Right lobe of liver (tissue), 4 donors: ENCODE results near the gene SYT6.

Experiments used
- POLR2A ChIP-seq: fragments of 450-650 bp; IDR thresholded peaks from one replicate; pipeline ENCODE4 v1.6.1; 2017; ENCODE audit warnings: antibody characterized with exemption, mild to moderate bottlenecking
- TF ChIP-seq, protein P1 (sequence below), 4 donors: fragments of 200-600 bp in 3 of 4; fragments of 450-650 bp in 1 of 4; IDR thresholded peaks; one replicate each; pipeline versions ENCODE4 v1.5.1 to v1.8.0; 2016 to 2022; ENCODE audit warnings: antibody characterized with exemption in 4 of 4, mild to moderate bottlenecking in 2 of 4
- donor health status: DM: no; HTN: no; CAD: no.
- donor health status: DM: no; HTN: no; CAD: no.
- donor health status: DM: no; HTN: yes; CAD: no.

DNA sequence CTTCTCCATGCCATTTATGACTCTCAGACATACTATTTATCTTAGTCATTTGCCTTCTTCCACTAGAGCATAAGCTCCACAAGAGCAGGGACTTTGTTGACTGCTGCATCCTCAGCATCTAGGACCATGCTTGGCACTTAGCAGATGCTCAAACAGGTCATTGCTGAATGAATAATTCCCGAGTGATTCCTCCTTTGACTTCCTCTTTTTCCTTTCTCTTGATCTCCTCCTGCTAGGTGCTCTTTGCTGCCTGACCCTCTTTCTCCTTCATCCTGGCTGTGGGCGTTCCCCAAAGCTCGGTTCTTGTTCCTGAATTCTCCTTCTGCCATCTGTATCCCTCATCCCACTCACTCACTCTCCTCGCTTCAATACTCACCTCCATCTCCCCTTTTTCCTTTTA is 23.5 kb downstream of the SYT6 start:
- TF ChIP-seq, protein P1, sequence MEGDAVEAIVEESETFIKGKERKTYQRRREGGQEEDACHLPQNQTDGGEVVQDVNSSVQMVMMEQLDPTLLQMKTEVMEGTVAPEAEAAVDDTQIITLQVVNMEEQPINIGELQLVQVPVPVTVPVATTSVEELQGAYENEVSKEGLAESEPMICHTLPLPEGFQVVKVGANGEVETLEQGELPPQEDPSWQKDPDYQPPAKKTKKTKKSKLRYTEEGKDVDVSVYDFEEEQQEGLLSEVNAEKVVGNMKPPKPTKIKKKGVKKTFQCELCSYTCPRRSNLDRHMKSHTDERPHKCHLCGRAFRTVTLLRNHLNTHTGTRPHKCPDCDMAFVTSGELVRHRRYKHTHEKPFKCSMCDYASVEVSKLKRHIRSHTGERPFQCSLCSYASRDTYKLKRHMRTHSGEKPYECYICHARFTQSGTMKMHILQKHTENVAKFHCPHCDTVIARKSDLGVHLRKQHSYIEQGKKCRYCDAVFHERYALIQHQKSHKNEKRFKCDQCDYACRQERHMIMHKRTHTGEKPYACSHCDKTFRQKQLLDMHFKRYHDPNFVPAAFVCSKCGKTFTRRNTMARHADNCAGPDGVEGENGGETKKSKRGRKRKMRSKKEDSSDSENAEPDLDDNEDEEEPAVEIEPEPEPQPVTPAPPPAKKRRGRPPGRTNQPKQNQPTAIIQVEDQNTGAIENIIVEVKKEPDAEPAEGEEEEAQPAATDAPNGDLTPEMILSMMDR (IDR thresholded peaks at IDR 0.05): no peak
- no peak for TF ChIP-seq POLR2A
